ENCODE results near the gene TSHR.
"Not testable (repeated sequence)": the region's sequence is repeated elsewhere in the genome, so short reads cannot be mapped to it uniquely, and the experiment has no call there.

Gene TSHR

GRCh38 chr14:81051547-81051946 is 96.1 kb downstream of the TSHR start:
- Histone ChIP-seq H3K36me3 (ENCODE audit: low read depth) (no peaks in the 10 kb centered on the region), H3K4me1 (ENCODE audit: insufficient read depth, poor library complexity, severe bottlenecking) (no peaks in the 10 kb centered on the region), H3K27me3 (ENCODE audit: insufficient read depth, poor library complexity, severe bottlenecking) (peaks cover 6% of the 10 kb centered on the region), H3K27ac (ENCODE audit: poor library complexity, severe bottlenecking) (no peak overlapping the region), H3K9me3 (ENCODE audit: severe bottlenecking) (no peaks in the 10 kb centered on the region), H3K4me3 (ENCODE audit: severe bottlenecking) (no peak overlapping the region)
- no peak for ATAC-seq (ENCODE audit: low read depth)
- no peak for TF ChIP-seq CTCF (IDR thresholded peaks at IDR 0.05; ENCODE audit: poor library complexity, severe bottlenecking)
- no peak for DNase-seq (ENCODE audit: low spot score)

GRCh38 chr14:81054057-81054456 is 98.6 kb downstream of the TSHR start:
- H3K27ac ChIP-seq (ENCODE audit: poor library complexity, severe bottlenecking); H3K9me3 ChIP-seq (ENCODE audit: severe bottlenecking); H3K4me1 ChIP-seq (ENCODE audit: insufficient read depth, poor library complexity, severe bottlenecking); ATAC-seq (ENCODE audit: low read depth); H3K27me3 ChIP-seq (ENCODE audit: insufficient read depth, poor library complexity, severe bottlenecking); H3K36me3 ChIP-seq (ENCODE audit: low read depth); H3K4me3 ChIP-seq (ENCODE audit: severe bottlenecking); DNase-seq (ENCODE audit: low spot score): not testable (repeated sequence)

GRCh38 chr14:81055971-81056370 is 100.5 kb downstream of the TSHR start:
- no peak for TF ChIP-seq CTCF (IDR thresholded peaks at IDR 0.05; ENCODE audit: poor library complexity, severe bottlenecking)
- Histone ChIP-seq H3K4me3 (ENCODE audit: severe bottlenecking) (no peak overlapping the region), H3K36me3 (ENCODE audit: low read depth) (no peaks in the 10 kb centered on the region), H3K4me1 (ENCODE audit: insufficient read depth, poor library complexity, severe bottlenecking) (no peaks in the 10 kb centered on the region), H3K27me3 (ENCODE audit: insufficient read depth, poor library complexity, severe bottlenecking) (no peaks in the 10 kb centered on the region), H3K27ac (ENCODE audit: poor library complexity, severe bottlenecking) (no peak overlapping the region), H3K9me3 (ENCODE audit: severe bottlenecking) (no peaks in the 10 kb centered on the region)
- DNase-seq (ENCODE audit: low spot score) = no peak
- no peak for ATAC-seq (ENCODE audit: low read depth)

GRCh38 chr14:81062380-81062779 is 107.0 kb downstream of the TSHR start:
- Histone ChIP-seq H3K9me3 (ENCODE audit: severe bottlenecking) (no peaks in the 10 kb centered on the region), H3K27ac (ENCODE audit: poor library complexity, severe bottlenecking) (no peak overlapping the region), H3K36me3 (ENCODE audit: low read depth) (no peaks in the 10 kb centered on the region), H3K27me3 (ENCODE audit: insufficient read depth, poor library complexity, severe bottlenecking) (peaks cover 7% of the 10 kb centered on the region), H3K4me1 (ENCODE audit: insufficient read depth, poor library complexity, severe bottlenecking) (no peaks in the 10 kb centered on the region), H3K4me3 (ENCODE audit: severe bottlenecking) (no peak overlapping the region)
- DNase-seq (ENCODE audit: low spot score) (no peak), ATAC-seq (ENCODE audit: low read depth) (no peak)
- TF ChIP-seq CTCF (IDR thresholded peaks at IDR 0.05; ENCODE audit: poor library complexity, severe bottlenecking) = no peak

GRCh38 chr14:81062816-81063215 is 107.4 kb downstream of the TSHR start:
- DNase-seq (ENCODE audit: low spot score) (no peak), ATAC-seq (ENCODE audit: low read depth) (peak; percentile 73)
- no peaks in the 10 kb centered on the region for H3K36me3 ChIP-seq (ENCODE audit: low read depth)
- H3K27ac ChIP-seq (ENCODE audit: poor library complexity, severe bottlenecking) = no peak overlapping the region
- TF ChIP-seq CTCF (IDR thresholded peaks at IDR 0.05; ENCODE audit: poor library complexity, severe bottlenecking) = peak; percentile 63
- H3K9me3 ChIP-seq (ENCODE audit: severe bottlenecking) = no peaks in the 10 kb centered on the region
- no peak overlapping the region for H3K4me3 ChIP-seq (ENCODE audit: severe bottlenecking)
- no peaks in the 10 kb centered on the region for H3K4me1 ChIP-seq (ENCODE audit: insufficient read depth, poor library complexity, severe bottlenecking)
- H3K27me3 ChIP-seq (ENCODE audit: insufficient read depth, poor library complexity, severe bottlenecking) = peaks cover 7% of the 10 kb centered on the region

Measured in RWPE2 (cell line).